Skeletal muscle tissue (tissue), 4 donors: ENCODE measurements around the gene FABP6. TPM values are rescaled to one million over a fixed set of nuclear protein-coding genes. Genes with fewer than 3 reads are reported as not detected.

ENCODE experiments used
- H3K27ac ChIP-seq: one replicate; pipeline ENCODE4 v1.7.0; 2013; ENCODE audit warnings: mild to moderate bottlenecking, low read depth, low read length, inconsistent platforms
- H3K27me3 ChIP-seq, 3 donors: one replicate each; pipeline ENCODE4 v1.7.0; 2013; ENCODE audit warnings: low read length in 3 of 3; ENCODE audit not compliant: control insufficient read depth in 3 of 3, insufficient read depth in 3 of 3
- H3K36me3 ChIP-seq, 3 donors: one replicate each; pipeline ENCODE4 v1.7.0; 2013; ENCODE audit warnings: low read length in 3 of 3; ENCODE audit not compliant: control insufficient read depth in 3 of 3, insufficient read depth in 3 of 3
- H3K4me1 ChIP-seq, 3 donors: one replicate each; pipeline ENCODE4 v1.7.0; 2013; ENCODE audit warnings: low read length in 3 of 3, mild to moderate bottlenecking in 3 of 3; ENCODE audit not compliant: control insufficient read depth in 3 of 3, insufficient read depth in 3 of 3
- H3K4me3 ChIP-seq, 3 donors: one replicate each; pipeline ENCODE4 v1.7.0; 2013; ENCODE audit warnings: low read length in 3 of 3
- H3K9ac ChIP-seq, 3 donors: one replicate each; pipeline ENCODE4 v1.7.0; 2013; ENCODE audit warnings: low read length in 3 of 3, mild to moderate bottlenecking in 3 of 3, moderate library complexity in 2 of 3, low read depth in 1 of 3
- H3K9me3 ChIP-seq, 3 donors: one replicate each; pipeline ENCODE4 v1.7.0; 2013; ENCODE audit warnings: low read length in 3 of 3; ENCODE audit not compliant: control insufficient read depth in 3 of 3
- total RNA-seq: library from RNA; depleted of rRNA; stranded (reverse); fragments of >200 nt; gene quantifications from one replicate; pipeline ENCODE4 v1.2.3, GENCODE V29; 2014
- donor health status: Osteomylitis.

The FABP6 gene
- total RNA-seq, 1 donor from 2014 or later: not detected

DNA sequence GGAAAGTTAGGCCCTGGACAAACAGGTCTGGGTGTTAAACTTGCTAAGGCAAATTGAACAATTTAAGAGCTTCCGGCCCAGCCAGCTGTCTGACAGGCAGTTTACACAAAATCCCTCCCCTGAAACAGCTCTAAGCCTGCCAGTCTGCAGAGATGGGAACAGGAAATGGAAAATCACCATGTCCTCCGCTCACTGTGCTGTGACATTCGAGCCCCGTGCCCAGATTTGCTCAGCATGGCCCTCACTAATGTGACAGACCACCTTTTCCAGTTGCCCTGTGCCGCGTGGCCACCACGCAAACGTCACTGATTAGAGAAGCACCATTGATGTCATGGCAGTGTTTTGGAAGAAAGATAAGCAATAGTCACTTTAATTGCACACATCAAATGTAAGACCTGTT is 42.1 kb downstream of the FABP6 start:
- Histone ChIP-seq H3K27ac (no peak overlapping the region), H3K9ac (no peak overlapping the region), H3K27me3 (no peaks in the 10 kb centered on the region), H3K36me3 (no peaks in the 10 kb centered on the region), H3K9me3 (no peaks in the 10 kb centered on the region), H3K4me3 (no peak overlapping the region), H3K4me1 (peaks cover 12 to 18% (median 14%) of the 10 kb centered on the region in 3 donors)

DNA sequence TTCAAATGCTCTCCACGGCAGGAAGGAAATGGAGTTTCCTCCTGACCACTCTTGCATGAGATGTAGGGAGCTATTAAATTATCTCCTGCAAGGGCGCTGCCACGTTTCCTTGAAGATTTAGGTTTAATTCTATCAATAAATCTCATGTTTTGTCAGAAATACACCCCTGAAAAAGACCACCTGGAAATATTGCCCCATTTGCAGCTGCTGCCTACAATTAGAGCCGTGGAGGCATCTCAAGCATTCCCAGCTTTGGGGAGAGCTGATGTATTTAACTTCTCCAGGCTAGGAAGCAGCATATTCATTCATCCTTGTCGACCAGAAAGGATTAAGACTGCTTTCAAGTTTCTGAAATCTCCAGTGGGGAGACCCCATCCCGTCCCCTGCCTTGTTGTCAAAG is 42.5 kb downstream of the FABP6 start:
- Histone ChIP-seq H3K27ac (no peak overlapping the region), H3K9ac (no peak overlapping the region), H3K4me1 (peaks cover 12 to 18% (median 14%) of the 10 kb centered on the region in 3 donors), H3K27me3 (no peaks in the 10 kb centered on the region), H3K4me3 (no peak overlapping the region), H3K9me3 (no peaks in the 10 kb centered on the region), H3K36me3 (no peaks in the 10 kb centered on the region)

DNA sequence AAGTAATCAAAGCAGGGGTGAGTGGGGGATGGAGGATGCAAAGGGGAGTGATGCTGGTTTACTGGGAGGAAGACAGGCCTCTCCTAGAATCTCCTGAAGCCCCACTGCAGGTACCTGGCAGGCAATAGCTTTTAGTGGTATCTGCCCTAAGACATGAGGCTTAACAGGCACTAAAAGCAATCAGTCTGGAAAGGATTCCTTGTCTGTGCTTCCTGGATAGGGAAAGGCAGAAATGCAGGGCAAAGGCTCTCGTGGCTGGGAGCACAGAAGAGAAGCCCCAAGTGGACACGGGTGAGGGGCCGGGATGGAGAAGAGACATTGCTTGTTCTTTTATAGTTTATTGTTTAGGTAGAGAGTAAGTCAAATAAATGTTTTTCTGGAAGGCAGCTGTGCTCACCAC is 43.0 kb downstream of the FABP6 start:
- H3K27ac ChIP-seq: no peak overlapping the region
- no peaks in the 10 kb centered on the region for H3K9me3 ChIP-seq
- no peak overlapping the region for H3K4me3 ChIP-seq
- H3K36me3 ChIP-seq: no peaks in the 10 kb centered on the region
- peaks cover 12 to 18% (median 14%) of the 10 kb centered on the region in 3 donors for H3K4me1 ChIP-seq
- H3K9ac ChIP-seq: no peak overlapping the region
- H3K27me3 ChIP-seq: no peaks in the 10 kb centered on the region

DNA sequence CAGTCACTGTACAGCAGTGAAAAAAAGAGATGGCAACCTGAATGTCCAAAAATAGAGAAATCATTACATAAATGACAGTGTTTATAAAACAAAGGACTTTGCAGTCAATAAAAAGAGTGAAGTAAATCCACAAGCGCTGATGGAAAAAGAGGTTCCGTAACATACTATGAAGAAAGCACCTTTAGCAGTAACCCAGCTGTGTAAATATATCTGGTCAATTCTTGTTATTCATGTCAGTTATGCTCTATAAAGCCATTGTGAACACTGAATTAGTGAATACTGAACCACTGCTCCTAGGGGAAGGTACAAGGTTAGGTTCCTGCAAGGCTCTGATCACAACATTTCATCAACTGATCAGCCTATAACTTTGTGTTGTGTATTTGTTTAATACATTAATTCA is 43.6 kb downstream of the FABP6 start:
- Histone ChIP-seq H3K4me1 (peaks cover 12 to 18% (median 14%) of the 10 kb centered on the region in 3 donors), H3K27me3 (no peaks in the 10 kb centered on the region), H3K9ac (no peak overlapping the region), H3K36me3 (no peaks in the 10 kb centered on the region), H3K4me3 (no peak overlapping the region), H3K27ac (no peak overlapping the region), H3K9me3 (no peaks in the 10 kb centered on the region)

DNA sequence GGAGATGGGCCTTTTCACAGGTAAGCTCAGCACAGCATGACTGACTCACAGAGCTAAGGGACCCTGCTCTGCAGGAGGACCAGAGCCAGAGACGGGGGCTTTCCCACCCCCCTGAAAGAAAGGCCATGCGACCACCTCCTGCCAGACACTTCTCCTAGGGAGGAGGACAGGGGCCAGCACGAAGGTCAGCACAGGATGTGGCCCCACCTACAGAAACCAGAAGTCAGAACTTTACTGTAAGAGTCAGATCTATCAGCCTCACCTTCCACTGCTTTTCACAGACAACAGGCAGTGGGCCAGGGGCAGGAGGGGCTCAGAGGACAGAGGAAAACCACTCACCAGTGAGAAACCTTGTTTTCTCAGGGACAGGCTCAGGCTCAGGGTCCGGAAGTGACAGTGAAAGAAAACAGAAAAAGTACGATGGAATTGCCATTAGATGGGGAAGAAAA is 45.2 kb downstream of the FABP6 start:
- H3K27ac ChIP-seq: no peak overlapping the region
- H3K9me3 ChIP-seq: no peaks in the 10 kb centered on the region
- H3K4me3 ChIP-seq: no peak overlapping the region
- H3K36me3 ChIP-seq: no peaks in the 10 kb centered on the region
- no peak overlapping the region for H3K9ac ChIP-seq
- no peaks in the 10 kb centered on the region for H3K27me3 ChIP-seq
- peaks cover 3 to 5% (median 5%) of the 10 kb centered on the region in 3 donors for H3K4me1 ChIP-seq

DNA sequence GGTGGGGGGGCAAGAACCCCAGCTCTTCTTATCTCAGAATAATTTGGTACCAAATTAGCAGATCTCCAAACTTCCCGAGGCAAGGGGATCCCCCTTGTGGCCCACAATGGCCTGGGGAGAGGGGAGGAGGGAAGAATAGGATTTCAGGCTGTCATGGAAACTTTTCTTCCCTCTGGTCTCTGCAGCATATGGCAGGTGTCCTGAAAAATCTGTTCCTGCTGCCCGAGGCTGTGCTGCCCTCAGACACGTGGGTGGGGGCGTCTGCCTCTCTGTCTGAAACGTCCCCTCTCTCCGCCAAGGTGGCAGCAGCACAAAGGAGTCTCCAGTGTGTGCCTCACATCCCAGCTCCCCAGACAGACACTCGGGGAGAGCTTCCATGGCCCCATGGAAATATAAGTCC is 49.0 kb downstream of the FABP6 start:
- Histone ChIP-seq H3K36me3 (no peaks in the 10 kb centered on the region), H3K4me1 (no peaks in the 10 kb centered on the region), H3K9ac (no peak overlapping the region), H3K27me3 (no peaks in the 10 kb centered on the region), H3K4me3 (no peak overlapping the region), H3K27ac (no peak overlapping the region), H3K9me3 (no peaks in the 10 kb centered on the region)

DNA sequence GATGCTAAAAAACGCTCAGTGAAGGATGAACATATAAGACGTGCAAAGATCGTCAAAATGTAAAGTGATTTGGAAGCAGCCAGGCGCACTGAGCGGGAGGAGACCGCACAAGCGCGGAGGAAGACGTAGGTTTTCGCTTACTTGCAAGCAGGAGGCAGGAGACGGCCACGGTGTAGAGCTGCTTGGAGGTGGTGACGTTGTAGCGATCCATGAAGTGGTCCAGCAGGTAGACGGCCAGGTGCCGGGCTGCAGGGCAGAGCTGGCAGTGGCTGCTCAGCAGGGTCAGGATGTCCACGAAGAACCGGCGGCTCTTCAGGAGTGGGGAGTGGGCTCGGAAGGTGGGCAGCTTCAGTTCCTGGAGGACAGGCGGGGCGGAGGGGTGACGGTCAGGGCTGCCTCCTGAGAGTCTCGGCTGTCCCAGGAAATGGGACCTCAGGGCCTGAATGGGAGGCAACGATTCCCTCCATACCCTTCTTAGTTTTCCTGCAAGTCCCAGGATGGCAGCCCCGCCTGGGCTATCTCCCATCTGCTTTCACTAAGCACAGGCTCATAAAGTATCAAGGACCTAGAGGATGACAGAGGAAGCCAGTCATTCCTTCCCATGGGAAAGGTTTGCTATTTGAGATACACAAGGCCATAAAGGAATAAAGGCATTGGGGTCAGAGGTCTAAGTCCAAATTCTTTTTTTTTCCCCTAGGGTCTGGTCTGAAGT is 51.2 kb downstream of the FABP6 start:
- H3K9ac ChIP-seq: no peak overlapping the region
- no peaks in the 10 kb centered on the region for H3K36me3 ChIP-seq
- no peak overlapping the region for H3K27ac ChIP-seq
- H3K9me3 ChIP-seq: no peaks in the 10 kb centered on the region
- H3K27me3 ChIP-seq: no peaks in the 10 kb centered on the region
- no peaks in the 10 kb centered on the region for H3K4me1 ChIP-seq
- no peak overlapping the region for H3K4me3 ChIP-seq

DNA sequence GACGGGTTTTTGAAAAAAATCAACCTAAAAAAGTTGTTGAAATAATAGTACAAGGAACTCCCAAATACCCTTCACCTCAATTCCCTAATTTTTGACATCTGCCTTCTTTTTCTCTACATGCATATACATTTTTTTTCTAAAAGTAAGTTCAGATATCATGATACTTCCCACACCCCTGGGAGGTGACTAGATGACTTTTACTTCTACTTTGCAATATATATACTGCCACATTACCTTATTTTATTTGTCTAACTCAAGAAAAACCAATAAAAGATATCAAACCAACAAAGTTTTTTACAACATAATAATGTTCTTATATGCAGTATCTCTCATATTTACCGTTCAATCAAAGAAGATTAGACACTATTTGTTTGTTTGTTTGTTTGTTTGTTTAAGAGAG is 52.0 kb downstream of the FABP6 start:
- no peak overlapping the region for H3K4me3 ChIP-seq
- no peaks in the 10 kb centered on the region for H3K27me3 ChIP-seq
- no peaks in the 10 kb centered on the region for H3K4me1 ChIP-seq
- H3K36me3 ChIP-seq: no peaks in the 10 kb centered on the region
- H3K9me3 ChIP-seq: no peaks in the 10 kb centered on the region
- no peak overlapping the region for H3K9ac ChIP-seq
- no peak overlapping the region for H3K27ac ChIP-seq

DNA sequence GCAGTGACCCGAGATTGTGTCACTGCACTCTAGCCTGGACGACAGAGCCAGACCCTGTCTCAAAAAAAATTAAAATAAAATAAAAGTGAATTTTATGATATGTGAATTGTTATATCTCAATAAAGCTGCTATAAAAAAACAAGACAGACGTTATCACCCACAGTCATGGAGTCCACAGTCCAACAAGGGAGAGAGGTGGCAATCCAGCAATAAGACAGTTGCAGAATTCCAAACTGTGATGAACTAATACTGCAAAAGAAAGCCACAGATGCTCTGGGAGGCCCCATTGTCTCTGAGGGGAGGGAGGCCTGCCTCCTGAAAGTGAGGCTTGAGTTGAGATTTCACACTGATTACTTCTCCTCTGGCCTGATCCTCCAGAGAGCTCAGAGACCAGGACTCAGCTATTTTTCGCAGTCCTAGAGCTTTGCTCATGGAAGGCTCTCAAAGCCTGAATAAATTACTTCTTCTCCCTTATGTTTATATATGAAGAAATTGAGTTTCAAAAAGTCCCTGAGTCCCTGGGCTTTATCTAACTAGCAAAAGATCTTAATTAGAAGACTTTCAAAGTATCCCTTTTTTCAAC is 55.1 kb downstream of the FABP6 start:
- H3K27me3 ChIP-seq: no peaks in the 10 kb centered on the region
- no peaks in the 10 kb centered on the region for H3K9me3 ChIP-seq
- no peak overlapping the region for H3K9ac ChIP-seq
- H3K4me3 ChIP-seq: no peak overlapping the region
- peaks cover 9 to 11% (median 10%) of the 10 kb centered on the region in 3 donors for H3K4me1 ChIP-seq
- H3K36me3 ChIP-seq: no peaks in the 10 kb centered on the region
- no peak overlapping the region for H3K27ac ChIP-seq

DNA sequence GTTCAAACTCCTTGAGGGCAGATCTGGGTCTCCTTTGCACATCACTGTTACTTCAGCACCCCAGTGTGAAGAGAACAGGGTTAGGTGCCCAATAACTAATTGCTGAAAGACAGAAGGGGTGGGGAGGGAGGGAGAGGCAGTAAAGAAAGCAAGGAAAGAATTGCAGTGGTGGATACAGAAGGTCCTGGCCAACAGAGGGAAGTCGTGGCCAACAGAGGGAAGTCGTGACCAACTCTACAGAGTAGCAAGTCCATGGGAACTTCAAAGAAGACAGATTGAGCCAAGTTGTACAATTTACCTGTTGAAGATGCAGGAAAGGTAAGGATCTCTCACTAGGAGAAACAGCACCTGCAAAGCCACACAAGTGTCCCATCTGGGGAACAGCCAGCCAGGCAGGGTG is 56.0 kb downstream of the FABP6 start:
- H3K4me1 ChIP-seq: peaks cover 9 to 11% (median 10%) of the 10 kb centered on the region in 3 donors
- no peaks in the 10 kb centered on the region for H3K36me3 ChIP-seq
- H3K27me3 ChIP-seq: no peaks in the 10 kb centered on the region
- H3K9me3 ChIP-seq: no peaks in the 10 kb centered on the region
- H3K27ac ChIP-seq: no peak overlapping the region
- H3K9ac ChIP-seq: no peak overlapping the region
- H3K4me3 ChIP-seq: no peak overlapping the region
